Endothelial cell of coronary artery (primary cell): ENCODE data around the gene EIF4ENIF1. TPM values are rescaled to one million over a fixed set of nuclear protein-coding genes. Genes with fewer than 3 reads are reported as not detected.

Experiments used
- total RNA-seq: library from RNA; depleted of rRNA; stranded (reverse); fragments of >200 nt; gene quantifications from 2 replicates; pipeline ENCODE4 v1.2.3, GENCODE V29; 2014

The EIF4ENIF1 gene
- total RNA-seq, result 9.6 and 11.8 TPM in 2 replicates

GRCh38 chr22:31489632-31490495 lies at the start of gene EIF4ENIF1:
Gene EIF4ENIF1 (minus strand): TSS chr22:31489842. CDS start chr22:31488718, 1,124 bp downstream.

GRCh38 chr22:31496007-31496734 lies 6.5 kb upstream of the EIF4ENIF1 start, which contains the start of gene SFI1:
Gene SFI1 (plus strand): TSS chr22:31496536. CDS start chr22:31508285, 11,749 bp downstream.

GRCh38 chr22:31399211-31400022 lies 90.2 kb downstream of the EIF4ENIF1 start, which contains the start of gene DRG1:
Gene DRG1 (plus strand): TSS chr22:31399604. CDS start chr22:31399684, 80 bp downstream.

Other genes starting within 250 kb of the EIF4ENIF1 start
- 13.5 and 18.0 TPM in 2 replicates for gene PIK3IP1, start 197.4 kb downstream of the EIF4ENIF1 start, total RNA-seq
- 15.0 and 17.7 TPM in 2 replicates for gene PATZ1, start 143.5 kb downstream of the EIF4ENIF1 start, total RNA-seq
- 81.1 and 94.6 TPM in 2 replicates for gene DRG1, start 90.2 kb downstream of the EIF4ENIF1 start, total RNA-seq
- 14.1 and 20.7 TPM in 2 replicates for gene SFI1, start 6.7 kb upstream of the EIF4ENIF1 start, total RNA-seq
- 33.6 and 46.3 TPM in 2 replicates for gene PISD, start 172.4 kb upstream of the EIF4ENIF1 start, total RNA-seq